A673 (cell line): Measurements from ENCODE around the gene ARHGAP1.

Experiments
- EZH2 ChIP-seq: fragments of 200-600 bp; sonication (generic); IDR thresholded peaks from 2 replicates; pipeline ENCODE4 v1.6.1; 2017; ENCODE audit warnings: borderline replicate concordance, low read depth, mild to moderate bottlenecking, mixed read lengths, antibody characterized with exemption, low read length; ENCODE audit not compliant: poor library complexity, severe bottlenecking
- TF ChIP-seq, protein P1 (sequence below): fragments of 300-800, 200-600 bp; sonication (generic); conservative IDR thresholded peaks from 2 replicates; pipeline ENCODE4 v1.5.1; 2017; ENCODE audit warnings: low read depth, mild to moderate bottlenecking, antibody characterized with exemption, low read length, moderate library complexity, mixed read lengths

DNA sequence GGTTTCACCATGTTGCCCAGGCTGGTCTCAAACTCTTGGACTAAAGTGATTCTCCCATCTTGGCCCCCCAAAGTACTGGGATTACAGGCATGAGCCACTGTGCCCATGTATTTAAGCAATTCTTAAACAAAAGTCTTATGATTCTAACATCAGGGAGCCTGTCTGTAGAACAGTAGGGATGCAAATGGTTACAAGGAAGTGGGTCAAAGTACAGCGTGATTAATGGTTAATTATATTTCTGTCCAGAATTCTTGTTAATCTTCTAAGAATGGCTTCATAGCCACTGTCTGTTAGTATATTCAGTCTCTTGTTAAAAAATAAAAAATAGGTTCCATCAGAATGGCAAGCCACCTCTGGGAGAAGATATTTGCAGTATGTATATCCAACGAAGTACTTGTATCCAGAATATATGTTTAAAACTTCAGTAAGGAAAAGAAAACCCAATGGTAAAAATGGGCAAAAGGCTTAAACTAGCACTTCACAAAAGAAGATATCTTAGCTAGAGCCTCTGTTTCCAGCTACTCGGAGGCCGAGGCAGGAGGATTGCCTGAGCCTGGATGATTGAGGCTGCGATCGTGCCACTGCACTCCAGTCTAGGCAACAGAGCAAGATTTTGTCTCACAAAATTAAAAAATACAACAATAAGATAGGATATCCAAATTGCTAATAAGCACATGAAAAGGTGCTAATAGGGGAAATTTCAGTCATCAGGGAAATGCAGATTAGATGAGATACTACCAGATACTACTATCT lies 60.2 kb downstream of the ARHGAP1 start:
- TF ChIP-seq, protein P1, sequence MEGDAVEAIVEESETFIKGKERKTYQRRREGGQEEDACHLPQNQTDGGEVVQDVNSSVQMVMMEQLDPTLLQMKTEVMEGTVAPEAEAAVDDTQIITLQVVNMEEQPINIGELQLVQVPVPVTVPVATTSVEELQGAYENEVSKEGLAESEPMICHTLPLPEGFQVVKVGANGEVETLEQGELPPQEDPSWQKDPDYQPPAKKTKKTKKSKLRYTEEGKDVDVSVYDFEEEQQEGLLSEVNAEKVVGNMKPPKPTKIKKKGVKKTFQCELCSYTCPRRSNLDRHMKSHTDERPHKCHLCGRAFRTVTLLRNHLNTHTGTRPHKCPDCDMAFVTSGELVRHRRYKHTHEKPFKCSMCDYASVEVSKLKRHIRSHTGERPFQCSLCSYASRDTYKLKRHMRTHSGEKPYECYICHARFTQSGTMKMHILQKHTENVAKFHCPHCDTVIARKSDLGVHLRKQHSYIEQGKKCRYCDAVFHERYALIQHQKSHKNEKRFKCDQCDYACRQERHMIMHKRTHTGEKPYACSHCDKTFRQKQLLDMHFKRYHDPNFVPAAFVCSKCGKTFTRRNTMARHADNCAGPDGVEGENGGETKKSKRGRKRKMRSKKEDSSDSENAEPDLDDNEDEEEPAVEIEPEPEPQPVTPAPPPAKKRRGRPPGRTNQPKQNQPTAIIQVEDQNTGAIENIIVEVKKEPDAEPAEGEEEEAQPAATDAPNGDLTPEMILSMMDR = no peak
- TF ChIP-seq EZH2 = no peak
